ENCODE measurements around the gene SDK1. TPM values are rescaled to one million over a fixed set of nuclear protein-coding genes. Genes with fewer than 3 reads are reported as not detected.

SDK1 gene
- total RNA-seq, 1 experiment from 2014 or later, result 20.0 TPM

GRCh38 chr7:4084271-4084670 lies 783.2 kb downstream of the SDK1 start:
- no peak for DNase-seq
- no peak overlapping the region for H3K27ac Mint-ChIP-seq (ENCODE audit: unreplicated experiment)
- intact Hi-C loops (cut with micrococcal nuclease; ENCODE audit: unreplicated experiment), result no loop called here
- no peaks in the 10 kb centered on the region for H3K4me1 Mint-ChIP-seq (ENCODE audit: low read depth, unreplicated experiment)
- no peak overlapping the region for H3K4me3 Mint-ChIP-seq (ENCODE audit: low read depth, unreplicated experiment)
- peaks cover 3% of the 10 kb centered on the region for H3K9me3 Mint-ChIP-seq (ENCODE audit: low read depth, unreplicated experiment)
- H3K27me3 Mint-ChIP-seq (ENCODE audit: unreplicated experiment), result no peaks in the 10 kb centered on the region
- H3K36me3 Mint-ChIP-seq (ENCODE audit: insufficient read depth, unreplicated experiment), result no peaks in the 10 kb centered on the region
- CTCF ChIA-PET, result no interaction called here
- BruUV-seq (replicated peaks), result no TSS peak
- TF ChIP-seq CTCF (IDR thresholded peaks at IDR 0.05; ENCODE audit: unreplicated experiment), result no peak

GRCh38 chr7:4085937-4086691 lies 785.1 kb downstream of the SDK1 start:
- H3K9me3 Mint-ChIP-seq (ENCODE audit: low read depth, unreplicated experiment), result peaks cover 18% of the 10 kb centered on the region
- CTCF ChIA-PET, result no interaction called here
- intact Hi-C loops (cut with micrococcal nuclease; ENCODE audit: unreplicated experiment), result no loop called here
- no peak for DNase-seq
- H3K27ac Mint-ChIP-seq (ENCODE audit: unreplicated experiment), result no peak overlapping the region
- no peaks in the 10 kb centered on the region for H3K36me3 Mint-ChIP-seq (ENCODE audit: insufficient read depth, unreplicated experiment)
- TF ChIP-seq CTCF (IDR thresholded peaks at IDR 0.05; ENCODE audit: unreplicated experiment), result no peak
- H3K4me1 Mint-ChIP-seq (ENCODE audit: low read depth, unreplicated experiment), result no peaks in the 10 kb centered on the region
- BruUV-seq (replicated peaks), result no TSS peak
- H3K4me3 Mint-ChIP-seq (ENCODE audit: low read depth, unreplicated experiment), result no peak overlapping the region
- H3K27me3 Mint-ChIP-seq (ENCODE audit: unreplicated experiment), result no peaks in the 10 kb centered on the region

- Mint-ChIP-seq H3K4me3 (ENCODE audit: low read depth, unreplicated experiment) (no peak overlapping the region), H3K27me3 (ENCODE audit: unreplicated experiment) (no peaks in the 10 kb centered on the region), H3K36me3 (ENCODE audit: insufficient read depth, unreplicated experiment) (no peaks in the 10 kb centered on the region), H3K27ac (ENCODE audit: unreplicated experiment) (no peak overlapping the region), H3K4me1 (ENCODE audit: low read depth, unreplicated experiment) (no peaks in the 10 kb centered on the region), H3K9me3 (ENCODE audit: low read depth, unreplicated experiment) (peaks cover 19% of the 10 kb centered on the region)
- TF ChIP-seq CTCF (IDR thresholded peaks at IDR 0.05; ENCODE audit: unreplicated experiment), result no peak
- CTCF ChIA-PET, result interaction anchor here (0.7 kb wide), 1 partner anchor 31 kb away, joined by 3 read pairs; no protein-coding TSS in a partner anchor
- no peak for DNase-seq
- no TSS peak for BruUV-seq (replicated peaks)
- intact Hi-C loops (cut with micrococcal nuclease; ENCODE audit: unreplicated experiment), result no loop called here
Measured at GRCh38 chr7:4086723-4087122, 785.7 kb downstream of the SDK1 start.

GRCh38 chr7:4091767-4092166 lies 790.7 kb downstream of the SDK1 start:
- TF ChIP-seq CTCF (IDR thresholded peaks at IDR 0.05; ENCODE audit: unreplicated experiment), result no peak
- no peak for DNase-seq
- peaks cover 18% of the 10 kb centered on the region for H3K9me3 Mint-ChIP-seq (ENCODE audit: low read depth, unreplicated experiment)
- CTCF ChIA-PET, result no interaction called here
- H3K4me1 Mint-ChIP-seq (ENCODE audit: low read depth, unreplicated experiment), result no peaks in the 10 kb centered on the region
- no peaks in the 10 kb centered on the region for H3K36me3 Mint-ChIP-seq (ENCODE audit: insufficient read depth, unreplicated experiment)
- no peak overlapping the region for H3K27ac Mint-ChIP-seq (ENCODE audit: unreplicated experiment)
- intact Hi-C loops (cut with micrococcal nuclease; ENCODE audit: unreplicated experiment), result no loop called here
- no TSS peak for BruUV-seq (replicated peaks)
- H3K4me3 Mint-ChIP-seq (ENCODE audit: low read depth, unreplicated experiment), result no peak overlapping the region
- H3K27me3 Mint-ChIP-seq (ENCODE audit: unreplicated experiment), result no peaks in the 10 kb centered on the region
